Heart left ventricle (tissue), 13 donors: ENCODE data around the gene DMPK.

Experiments
- CTCF ChIP-seq, 12 donors: fragments of 200-600 bp; sonication (generic) in 4 of 12; IDR thresholded peaks; one replicate each; pipeline versions ENCODE4 v1.5.0 to v1.8.0; 2018 to 2022; ENCODE audit warnings: antibody characterized with exemption in 12 of 12, mild to moderate bottlenecking in 5 of 12
- POLR2A ChIP-seq, 2 donors: fragments of 450-650 bp; IDR thresholded peaks; one replicate each; pipeline ENCODE4 v1.6.1; 2017; ENCODE audit warnings: antibody characterized with exemption in 2 of 2, mild to moderate bottlenecking in 2 of 2, moderate library complexity in 2 of 2
- donor health status: ischemic (EF 13 %, LVEDD 7.1; RV severe dilation, severe dysfunction).
- donor health status: DM: no; HTN: yes; CAD: no.
- donor health status: DM: no; HTN: no; CAD: no.
- donor health status: ischemic (EF 25% LVEDD 6.9; RV normal size, moderate dysfunction).
- donor health status: ischemic (EF 25% LVEDD 5.7; RV mildly dilated, moderate dysfunction).
- donor health status: ischemic (EF 35%, LVEDD 5.7; RV mildly dilated, moderate dysfunction).
- donor health status: nonischemic (EF 11% LVEDD 7.7; RV severe dilation, severe dysfunction).
- donor health status: DM: yes; HTN: yes; CAD: no.
- donor health status: PGD.
- donor health status: ischemic (EF 29% LVEDD 5.4; RV normal size, mild dysfunction).
- donor health status: nonischemic (EF 23%, LVEDD 6.1; RV moderate dilation, normal function).

- TF ChIP-seq CTCF (IDR thresholded peaks at IDR 0.05) (no peak), POLR2A (IDR thresholded peaks at IDR 0.05) (no peak)
Observed at GRCh38 chr19:45742969-45743368, 39.3 kb downstream of the DMPK start.
